HepG2 (cell line): ENCODE measurements around the gene GRM8. TPM values are rescaled to one million over a fixed set of nuclear protein-coding genes. Genes with fewer than 3 reads are reported as not detected.

Source experiments
- ATAC-seq: fragments of 200-7000 bp; cut with Tn5 transposase; 3 replicates; pipeline ENCODE4 v1.9.1; 2020; ENCODE audit warnings: mild to moderate bottlenecking, moderate library complexity
- BruUV-seq: library from RNA; stranded (reverse); fragments of 400-500 nt; replicated peaks from 2 replicates; lab custom pipeline; 2021; lab: Mats Ljungman, UMichigan
- CTCF ChIA-PET: fragments of 300-600 bp; formaldehyde crosslinking; extraction: SDS; loops from one replicate; lab custom pipeline; 2021; ENCODE audit warnings: low total read pairs, inconsistent platforms, low intra/inter-chr PET ratio; lab: Yijun Ruan, JAX
- POLR2A ChIA-PET: fragments of 350-600 bp; sonication (Branson Sonifier 250); formaldehyde crosslinking; loops from one replicate; lab custom pipeline; 2020; ENCODE audit warnings: antibody characterized with exemption, inconsistent platforms; lab: Yijun Ruan, JAX
- DNase-seq: peaks from one replicate; pipeline ENCODE4 v3.0.0-alpha.2; 2015; ENCODE audit warnings: low spot score
- FAIRE-seq: peaks from 3 replicates; lab custom pipeline; 2011; peaks lifted over from hg19 to GRCh38; lab: Jason Lieb, UNC
- H2AFZ ChIP-seq: one replicate; pipeline ENCODE4 v1.6.1; 2011; ENCODE audit warnings: low read length, inconsistent platforms
- H3K27ac ChIP-seq: fragments of 300-600 bp; 3 replicates; pipeline ENCODE4 v1.8.0; 2011; ENCODE audit warnings: mixed run types, mild to moderate bottlenecking, mixed read lengths, low read length, inconsistent platforms; ENCODE audit not compliant: insufficient read depth; ENCODE audit errors: extremely low read length
- H3K27me3 ChIP-seq, 2 experiments: fragments of 200-600 bp in 1 of 2; 2 replicates in 1 of 2; 3 replicates in 1 of 2; pipeline versions ENCODE4 v1.6.0 to v1.8.0; 2011; ENCODE audit warnings: low read length in 2 of 2, mild to moderate bottlenecking in 2 of 2, moderate library complexity in 2 of 2, inconsistent platforms in 1 of 2; ENCODE audit not compliant: insufficient read depth in 2 of 2, control insufficient read depth in 1 of 2
- H3K36me3 ChIP-seq, 2 experiments: fragments of 200-600 bp in 1 of 2; replicated peaks in 1 of 2; 2 replicates in 1 of 2; 3 replicates in 1 of 2; pipeline versions ENCODE4 v1.5.1 to v1.8.0; 2011; ENCODE audit warnings: low read length in 2 of 2, inconsistent platforms in 1 of 2; ENCODE audit not compliant: insufficient read depth in 2 of 2, control insufficient read depth in 1 of 2
- H3K4me1 ChIP-seq: 2 replicates; pipeline ENCODE4 v1.5.1; 2012; ENCODE audit warnings: low read length, inconsistent platforms; ENCODE audit not compliant: insufficient read depth
- H3K4me2 ChIP-seq: 2 replicates; pipeline ENCODE4 v1.6.0; 2011; ENCODE audit warnings: low read depth, low read length, inconsistent platforms
- H3K4me3 ChIP-seq, 3 experiments: fragments of 200-600 bp in 1 of 3; sonication (generic), shearing (Covaris generic) in 1 of 3; replicated peaks in 1 of 3; 2 replicates each; pipeline ENCODE4 v1.5.1; 2011 to 2016; ENCODE audit warnings: low read length in 3 of 3, inconsistent platforms in 2 of 3, low read depth in 2 of 3, mild to moderate bottlenecking in 2 of 3, control low read depth in 1 of 3, mixed read lengths in 1 of 3; ENCODE audit not compliant: insufficient read depth in 1 of 3
- H3K79me2 ChIP-seq: one replicate; pipeline ENCODE4 v1.6.1; 2011; ENCODE audit warnings: low read length, inconsistent platforms; ENCODE audit not compliant: insufficient read depth
- H3K9ac ChIP-seq: 2 replicates; pipeline ENCODE4 v1.6.0; 2011; ENCODE audit warnings: mild to moderate bottlenecking, low read depth, low read length, inconsistent platforms; ENCODE audit not compliant: insufficient read depth
- H3K9me3 ChIP-seq: 2 replicates; pipeline ENCODE4 v1.5.1; 2012; ENCODE audit warnings: mild to moderate bottlenecking, low read length
- H4K20me1 ChIP-seq: 2 replicates; pipeline ENCODE4 v1.6.0; 2011; ENCODE audit warnings: inconsistent platforms, mild to moderate bottlenecking, low read length, moderate library complexity; ENCODE audit not compliant: insufficient read depth
- EEA1 ChIP-seq: sonication (generic); formaldehyde crosslinking; IDR thresholded peaks from 2 replicates; pipeline ENCODE4 v1.5.1; 2020; ENCODE audit warnings: mild to moderate bottlenecking, missing genetic modification reagents, borderline replicate concordance
- FOXP1 ChIP-seq, 2 experiments: fragments of 450-650 bp in 1 of 2; IDR thresholded peaks; 2 replicates each; pipeline ENCODE4 v1.6.1; 2017 to 2018; ENCODE audit warnings: antibody characterized with exemption in 1 of 2
- ISL2 ChIP-seq: sonication (generic); formaldehyde crosslinking; IDR thresholded peaks from 2 replicates; pipeline ENCODE4 v1.5.0; 2020; ENCODE audit warnings: missing genetic modification reagents
- KDM2A ChIP-seq: sonication (generic); formaldehyde crosslinking; IDR thresholded peaks from 2 replicates; pipeline ENCODE4 v1.4.0; 2020; ENCODE audit warnings: low read depth, missing genetic modification reagents, borderline replicate concordance
- SOX5 ChIP-seq: IDR thresholded peaks from 2 replicates; pipeline ENCODE4 v1.6.1; 2016; ENCODE audit warnings: borderline replicate concordance
- TCF7L2 ChIP-seq: IDR thresholded peaks from 2 replicates; pipeline ENCODE4 v1.6.1; 2011; ENCODE audit warnings: mild to moderate bottlenecking, low read depth, low read length, moderate library complexity
- ZBTB7B ChIP-seq: sonication (generic); formaldehyde crosslinking; IDR thresholded peaks from 2 replicates; pipeline ENCODE4 v1.4.0; 2020; ENCODE audit warnings: missing genetic modification reagents
- ZNF556 ChIP-seq: sonication (generic); formaldehyde crosslinking; IDR thresholded peaks from 2 replicates; pipeline ENCODE4 v1.4.0; 2020; ENCODE audit warnings: mild to moderate bottlenecking, missing genetic modification reagents, borderline replicate concordance
- ZNF598 ChIP-seq: sonication (generic); formaldehyde crosslinking; IDR thresholded peaks from 2 replicates; pipeline ENCODE4 v1.5.1; 2020; ENCODE audit warnings: mild to moderate bottlenecking, missing genetic modification reagents, borderline replicate concordance
- ZNF7 ChIP-seq: IDR thresholded peaks from 2 replicates; pipeline ENCODE4 v1.6.1; 2016; ENCODE audit warnings: missing biosample characterization, missing genetic modification reagents
- ZNF746 ChIP-seq: sonication (generic); formaldehyde crosslinking; IDR thresholded peaks from 2 replicates; pipeline ENCODE4 v1.8.0; 2022; ENCODE audit warnings: mild to moderate bottlenecking, missing genetic modification reagents
- ZNF749 ChIP-seq: sonication (generic); formaldehyde crosslinking; IDR thresholded peaks from 2 replicates; pipeline ENCODE4 v1.8.0; 2022; ENCODE audit warnings: mild to moderate bottlenecking, missing genetic modification reagents, moderate library complexity, borderline replicate concordance
- WGBS: methylation state at CpG from one replicate; pipeline ENCODE4 v1.1.6; 2017; ENCODE audit warnings: low lambda C conversion rate; 5-methylcytosine and 5-hydroxymethylcytosine counted together
- in situ Hi-C: cut with HindIII; loops from 2 replicates; pipeline ENCODE4 v1.10.0; 2017; ENCODE audit warnings: low pct_unique_long_range_greater_than_20kb; ENCODE audit not compliant: extremely low pct_ligation_motif_present
- intact Hi-C: fragments of 100-400 bp; cut with micrococcal nuclease; formaldehyde crosslinking; loops from one replicate; pipeline ENCODE4 v1.10.0; 2022; ENCODE audit not compliant: unreplicated experiment
- polyA plus RNA-seq, 8 experiments: library from polyadenylated mRNA; depleted of rRNA in 3 of 8; stranded (reverse) in 7 of 8; unstranded in 1 of 8; fragments of >200 nt; fragmentation: Illumina TruSeq in 4 of 8; extraction: Trizol in 4 of 8; gene quantifications; 2 replicates each; pipeline versions ENCODE4 v1.2.1 to v1.2.3, GENCODE V29; 2011 to 2016; ENCODE audit warnings: low read depth in 4 of 8, missing spikeins in 1 of 8, mixed read lengths in 1 of 8; ENCODE audit not compliant: insufficient read depth in 1 of 8
- total RNA-seq, 5 experiments: library from RNA; depleted of rRNA; stranded (reverse); fragments of >200 nt; fragmentation: Illumina TruSeq; extraction: Trizol; gene quantifications; 2 replicates each; pipeline ENCODE4 v1.2.3, GENCODE V29; 2016; ENCODE audit warnings: low read depth in 1 of 5

GRM8 gene
- total and polyA plus RNA-seq, 2 of the 13 experiments (the other 11 are each of a cell fraction or from before 2014, with no cell fraction given) = not detected

DNA sequence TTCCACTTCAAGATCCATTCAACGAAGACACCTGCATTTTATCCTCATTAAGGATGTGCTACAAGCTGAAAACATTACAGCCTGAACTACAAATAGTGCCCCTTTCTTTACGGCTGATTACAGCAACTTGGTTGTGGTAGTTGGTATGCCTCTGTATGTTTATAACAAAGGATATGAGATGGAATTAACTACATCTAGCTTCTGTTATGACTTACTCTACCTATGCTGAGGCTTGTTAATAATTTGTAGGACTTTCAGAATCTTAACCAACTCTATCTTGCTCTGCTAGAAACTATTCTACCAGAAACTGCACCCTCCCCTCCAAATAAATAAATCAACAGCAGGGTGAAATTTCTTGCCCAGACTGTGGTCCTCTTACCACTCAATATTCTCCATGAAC is 448.1 kb downstream of the GRM8 start:
- H2AFZ ChIP-seq = no peak overlapping the region
- no TSS peak for BruUV-seq
- no peak overlapping the region for H3K4me3 ChIP-seq
- no peaks in the 10 kb centered on the region for H3K36me3 ChIP-seq
- CTCF ChIA-PET = no interaction called here
- ATAC-seq (no peak), DNase-seq (no peak), FAIRE-seq (no peak)
- H3K9ac ChIP-seq = no peak overlapping the region
- no peaks in the 10 kb centered on the region for H3K4me1 ChIP-seq
- H3K27me3 ChIP-seq = no peaks in the 10 kb centered on the region
- POLR2A ChIA-PET = no interaction called here
- no peak for TF ChIP-seq ZNF7
- TF ChIP-seq ISL2 = no peak
- no peak for TF ChIP-seq KDM2A (CRISPR knock-in tag)
- H4K20me1 ChIP-seq = no peaks in the 10 kb centered on the region
- no peaks in the 10 kb centered on the region for H3K79me2 ChIP-seq
- intact Hi-C loops (loop anchor here (5.0 to 10.0 kb wide), 2 partner anchors 350 to 448 kb away; partner anchors contain the start of gene GRM8), in situ Hi-C loops (loop anchor here (10.0 to 25.0 kb wide), 2 partner anchors 90 to 708 kb away; no protein-coding TSS in a partner anchor)
- H3K27ac ChIP-seq = no peak overlapping the region
- H3K9me3 ChIP-seq = no peaks in the 10 kb centered on the region
- H3K4me2 ChIP-seq = no peak overlapping the region
- WGBS = 4% methylated on average over 2 of the region's 2 CpGs

DNA sequence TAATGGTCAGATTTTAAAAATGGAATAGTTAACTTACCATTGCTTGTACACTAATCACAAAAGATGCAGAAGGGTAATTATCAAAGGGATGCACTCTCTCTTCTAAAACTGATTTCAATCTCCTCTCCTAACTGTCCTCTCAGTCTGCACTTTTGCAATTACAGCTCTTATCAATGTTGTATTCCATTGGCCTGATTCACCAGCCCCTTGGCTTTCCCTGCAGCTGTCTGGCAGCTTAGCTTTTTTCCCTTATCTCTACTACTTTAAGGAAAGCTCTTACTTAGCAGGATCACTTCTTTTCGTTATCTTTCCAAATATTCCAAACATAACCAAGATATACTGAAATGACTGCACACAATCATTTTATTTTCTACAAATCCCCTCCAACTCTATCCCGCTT is 448.8 kb downstream of the GRM8 start:
- Histone ChIP-seq H3K4me3 (no peak overlapping the region), H3K27ac (no peak overlapping the region), H3K4me1 (no peaks in the 10 kb centered on the region), H3K4me2 (no peak overlapping the region), H4K20me1 (no peaks in the 10 kb centered on the region), H3K79me2 (no peaks in the 10 kb centered on the region), H3K36me3 (no peaks in the 10 kb centered on the region), H2AFZ (no peak overlapping the region), H3K9me3 (no peaks in the 10 kb centered on the region), H3K27me3 (no peaks in the 10 kb centered on the region), H3K9ac (no peak overlapping the region)
- intact Hi-C loops (loop anchor here (1.0 to 10.0 kb wide), 6 partner anchors 52 to 710 kb away; partner anchors contain the start of gene GRM8), in situ Hi-C loops (loop anchor here (10.0 to 25.0 kb wide), 2 partner anchors 91 to 708 kb away; no protein-coding TSS in a partner anchor)
- DNase-seq = no peak
- ATAC-seq = no peak
- WGBS = 1% methylated on average over 2 of the region's 2 CpGs
- no peak for FAIRE-seq
- CTCF ChIA-PET = interaction anchor here (2.0 kb wide), 1 partner anchor 97 kb away, joined by 8 read pairs; no protein-coding TSS in a partner anchor
- no TSS peak for BruUV-seq
- POLR2A ChIA-PET = no interaction called here
- no peak for TF ChIP-seq SOX5 (CRISPR knock-in tag)
- no peak for TF ChIP-seq EEA1
- TF ChIP-seq ZNF556 = no peak
- no peak for TF ChIP-seq ZBTB7B
- TF ChIP-seq FOXP1 (IDR thresholded peaks at IDR 0.05) = no peak
- TF ChIP-seq FOXP1 (CRISPR knock-in tag; IDR thresholded peaks at IDR 0.05) = no peak
- no peak for TF ChIP-seq TCF7L2
- no peak for TF ChIP-seq ZNF598 (CRISPR knock-in tag)
- no peak for TF ChIP-seq ZNF746 (CRISPR knock-in tag)
- TF ChIP-seq ZNF749 = no peak
